Measurements from ENCODE around the gene NCAPH2. TPM values are rescaled to one million over a fixed set of nuclear protein-coding genes. Genes with fewer than 3 reads are reported as not detected.

NCAPH2 gene
- total RNA-seq (2014; rRNA removed; shearing (Covaris generic); ENCODE audit: low replicate concordance) = 24.6 and 53.5 TPM in 2 replicates

GRCh38 chr22:50507991-50508884 lies at the start of gene NCAPH2:
TSS of gene NCAPH2 (plus strand) at chr22:50508224. CDS start at chr22:50508338, 114 bp downstream.
- H3K9ac ChIP-seq (ENCODE audit: low read length) = peak within 1 kb of the TSS; percentile 100
- H3K36me3 ChIP-seq (ENCODE audit: insufficient read depth, low read length) = no peaks in the 10 kb centered on the region
- peak within 1 kb of the TSS; percentile 60; the same call in 1 of the 2 replicates for H3K27ac ChIP-seq (ENCODE audit: low read length)
- H3K4me3 ChIP-seq (ENCODE audit: low read length) = peak within 1 kb of the TSS; percentile 94
- peaks cover 53% of the 10 kb centered on the region for H3K79me2 ChIP-seq (ENCODE audit: low read length)
- peak within 1 kb of the TSS; percentile 93; the same call in 1 of the 2 replicates for H2AFZ ChIP-seq (ENCODE audit: low read length)
- H3K4me2 ChIP-seq (ENCODE audit: low read depth, low read length, poor library complexity, severe bottlenecking) = peak within 1 kb of the TSS; percentile 98
- H4K20me1 ChIP-seq (ENCODE audit: insufficient read depth, low read depth, low read length) = 0 out of 2 replicates have a peak, but pooled peaks cover 3% of the 10 kb centered on the region
- H3K9me3 ChIP-seq (ENCODE audit: low read length) = no peaks in the 10 kb centered on the region
- peak; percentile 99 for DNase-seq
- no peaks in the 10 kb centered on the region for H3K9me2 ChIP-seq (replicated peaks; ENCODE audit: insufficient read depth, low read length)
- no peaks in the 10 kb centered on the region for H3K27me3 ChIP-seq (ENCODE audit: low read length)
- H3K4me1 ChIP-seq (ENCODE audit: low read length) = peaks cover 20% of the 10 kb centered on the region

GRCh38 chr22:50459016-50459415 lies 49.0 kb upstream of the NCAPH2 start:
- no peak overlapping the region for H3K4me3 ChIP-seq (ENCODE audit: low read length)
- H3K9me3 ChIP-seq (ENCODE audit: low read length) = no peaks in the 10 kb centered on the region
- H3K9ac ChIP-seq (ENCODE audit: low read length) = no peak overlapping the region
- no peaks in the 10 kb centered on the region for H3K4me1 ChIP-seq (ENCODE audit: low read length)
- H3K27me3 ChIP-seq (ENCODE audit: low read length) = no peaks in the 10 kb centered on the region
- H4K20me1 ChIP-seq (ENCODE audit: insufficient read depth, low read depth, low read length) = no peaks in the 10 kb centered on the region
- DNase-seq = no peak
- no peak overlapping the region for H2AFZ ChIP-seq (ENCODE audit: low read length)
- no peaks in the 10 kb centered on the region for H3K79me2 ChIP-seq (ENCODE audit: low read length)
- no peaks in the 10 kb centered on the region for H3K9me2 ChIP-seq (replicated peaks; ENCODE audit: insufficient read depth, low read length)
- H3K27ac ChIP-seq (ENCODE audit: low read length) = no peak overlapping the region
- H3K36me3 ChIP-seq (ENCODE audit: insufficient read depth, low read length) = 0 out of 2 replicates have a peak, but pooled peaks cover 6% of the 10 kb centered on the region
- H3K4me2 ChIP-seq (ENCODE audit: low read depth, low read length, poor library complexity, severe bottlenecking) = no peak overlapping the region

GRCh38 chr22:50459496-50460140 lies 48.4 kb upstream of the NCAPH2 start:
- Histone ChIP-seq H3K79me2 (ENCODE audit: low read length) (no peaks in the 10 kb centered on the region), H3K27me3 (ENCODE audit: low read length) (no peaks in the 10 kb centered on the region), H3K9me3 (ENCODE audit: low read length) (no peaks in the 10 kb centered on the region), H3K4me2 (ENCODE audit: low read depth, low read length, poor library complexity, severe bottlenecking) (no peak overlapping the region), H3K9ac (ENCODE audit: low read length) (no peak overlapping the region), H3K36me3 (ENCODE audit: insufficient read depth, low read length) (0 out of 2 replicates have a peak, but pooled peaks cover 6% of the 10 kb centered on the region), H3K9me2 (replicated peaks; ENCODE audit: insufficient read depth, low read length) (no peaks in the 10 kb centered on the region), H3K4me1 (ENCODE audit: low read length) (no peaks in the 10 kb centered on the region), H3K4me3 (ENCODE audit: low read length) (no peak overlapping the region), H3K27ac (ENCODE audit: low read length) (no peak overlapping the region), H4K20me1 (ENCODE audit: insufficient read depth, low read depth, low read length) (no peaks in the 10 kb centered on the region), H2AFZ (ENCODE audit: low read length) (no peak overlapping the region)
- no peak for DNase-seq

- no peak overlapping the region for H3K27ac ChIP-seq (ENCODE audit: low read length)
- H3K4me1 ChIP-seq (ENCODE audit: low read length) = no peaks in the 10 kb centered on the region
- no peak for DNase-seq
- no peak overlapping the region for H3K4me3 ChIP-seq (ENCODE audit: low read length)
- no peaks in the 10 kb centered on the region for H4K20me1 ChIP-seq (ENCODE audit: insufficient read depth, low read depth, low read length)
- H2AFZ ChIP-seq (ENCODE audit: low read length) = no peak overlapping the region
- no peaks in the 10 kb centered on the region for H3K9me3 ChIP-seq (ENCODE audit: low read length)
- H3K9ac ChIP-seq (ENCODE audit: low read length) = no peak overlapping the region
- H3K36me3 ChIP-seq (ENCODE audit: insufficient read depth, low read length) = 0 out of 2 replicates have a peak, but pooled peaks cover 6% of the 10 kb centered on the region
- no peaks in the 10 kb centered on the region for H3K27me3 ChIP-seq (ENCODE audit: low read length)
- no peak overlapping the region for H3K4me2 ChIP-seq (ENCODE audit: low read depth, low read length, poor library complexity, severe bottlenecking)
- no peaks in the 10 kb centered on the region for H3K79me2 ChIP-seq (ENCODE audit: low read length)
- no peaks in the 10 kb centered on the region for H3K9me2 ChIP-seq (replicated peaks; ENCODE audit: insufficient read depth, low read length)
These were observed 47.1 kb upstream of the NCAPH2 start for GRCh38 chr22:50460938-50461337.

GRCh38 chr22:50461536-50461935 lies 46.5 kb upstream of the NCAPH2 start:
- Histone ChIP-seq H3K4me3 (ENCODE audit: low read length) (no peak overlapping the region), H2AFZ (ENCODE audit: low read length) (no peak overlapping the region), H3K27ac (ENCODE audit: low read length) (no peak overlapping the region), H3K27me3 (ENCODE audit: low read length) (no peaks in the 10 kb centered on the region), H3K9me3 (ENCODE audit: low read length) (no peaks in the 10 kb centered on the region), H3K9ac (ENCODE audit: low read length) (no peak overlapping the region), H3K79me2 (ENCODE audit: low read length) (no peaks in the 10 kb centered on the region), H3K36me3 (ENCODE audit: insufficient read depth, low read length) (0 out of 2 replicates have a peak, but pooled peaks cover 6% of the 10 kb centered on the region), H4K20me1 (ENCODE audit: insufficient read depth, low read depth, low read length) (no peaks in the 10 kb centered on the region), H3K4me2 (ENCODE audit: low read depth, low read length, poor library complexity, severe bottlenecking) (no peak overlapping the region), H3K4me1 (ENCODE audit: low read length) (no peaks in the 10 kb centered on the region), H3K9me2 (replicated peaks; ENCODE audit: insufficient read depth, low read length) (no peaks in the 10 kb centered on the region)
- DNase-seq = no peak

GRCh38 chr22:50461979-50462540 lies 46.0 kb upstream of the NCAPH2 start:
- H3K9me2 ChIP-seq (replicated peaks; ENCODE audit: insufficient read depth, low read length) = no peaks in the 10 kb centered on the region
- H3K4me3 ChIP-seq (ENCODE audit: low read length) = no peak overlapping the region
- no peak overlapping the region for H3K4me2 ChIP-seq (ENCODE audit: low read depth, low read length, poor library complexity, severe bottlenecking)
- no peak overlapping the region for H2AFZ ChIP-seq (ENCODE audit: low read length)
- H4K20me1 ChIP-seq (ENCODE audit: insufficient read depth, low read depth, low read length) = no peaks in the 10 kb centered on the region
- H3K27me3 ChIP-seq (ENCODE audit: low read length) = no peaks in the 10 kb centered on the region
- H3K36me3 ChIP-seq (ENCODE audit: insufficient read depth, low read length) = 0 out of 2 replicates have a peak, but pooled peaks cover 6% of the 10 kb centered on the region
- H3K27ac ChIP-seq (ENCODE audit: low read length) = no peak overlapping the region
- H3K4me1 ChIP-seq (ENCODE audit: low read length) = no peaks in the 10 kb centered on the region
- no peak overlapping the region for H3K9ac ChIP-seq (ENCODE audit: low read length)
- H3K79me2 ChIP-seq (ENCODE audit: low read length) = no peaks in the 10 kb centered on the region
- no peaks in the 10 kb centered on the region for H3K9me3 ChIP-seq (ENCODE audit: low read length)
- no peak for DNase-seq

- Histone ChIP-seq H3K27me3 (ENCODE audit: low read length) (no peaks in the 10 kb centered on the region), H3K4me3 (ENCODE audit: low read length) (no peak overlapping the region), H2AFZ (ENCODE audit: low read length) (no peak overlapping the region), H3K36me3 (ENCODE audit: insufficient read depth, low read length) (0 out of 2 replicates have a peak, but pooled peaks cover 10% of the 10 kb centered on the region), H3K4me2 (ENCODE audit: low read depth, low read length, poor library complexity, severe bottlenecking) (no peak overlapping the region), H3K4me1 (ENCODE audit: low read length) (peaks cover 5% of the 10 kb centered on the region), H3K9me2 (replicated peaks; ENCODE audit: insufficient read depth, low read length) (no peaks in the 10 kb centered on the region), H3K9me3 (ENCODE audit: low read length) (no peaks in the 10 kb centered on the region), H3K27ac (ENCODE audit: low read length) (no peak overlapping the region), H4K20me1 (ENCODE audit: insufficient read depth, low read depth, low read length) (peaks cover 8% of the 10 kb centered on the region; the same call in 1 of the 2 replicates), H3K79me2 (ENCODE audit: low read length) (peaks cover 7% of the 10 kb centered on the region), H3K9ac (ENCODE audit: low read length) (no peak overlapping the region)
- DNase-seq = no peak
These were observed 44.7 kb upstream of the NCAPH2 start for GRCh38 chr22:50463188-50463900.

Data from Karpas-422 (cell line).